ENCODE data around the gene RACK1. TPM values are rescaled to one million over a fixed set of nuclear protein-coding genes. Genes with fewer than 3 reads are reported as not detected.
A peak's percentile ranks its signal among the peaks of the same experiment; 100 is the strongest.

Gene RACK1
- total and polyA plus RNA-seq, 2 of the 13 experiments (the other 11 are each of a cell fraction or from before 2014, with no cell fraction given) = 2,514 to 6,141 TPM

GRCh38 chr5:181223058-181223728 is 20.5 kb downstream of the RACK1 start, which contains the start of gene TRIM41 (continued):
- TF ChIP-seq ZBTB39 (CRISPR knock-in tag; IDR thresholded peaks at IDR 0.05) (0 out of 2 replicates have a peak, but pooled peaks have one; percentile 48), ATF7 (IDR thresholded peaks at IDR 0.05) (no peak), ATF7 (CRISPR knock-in tag; IDR thresholded peaks at IDR 0.05) (no peak), ZNF343 (CRISPR knock-in tag; IDR thresholded peaks at IDR 0.05) (peak; percentile 75; the same call in 1 of the 2 replicates), SPEN (CRISPR knock-in tag; IDR thresholded peaks at IDR 0.05; ENCODE audit: low read depth) (peak; percentile 86; the same call in 1 of the 2 replicates), GABPB1 (CRISPR knock-in tag; IDR thresholded peaks at IDR 0.05) (peak; percentile 97), TARDBP (CRISPR knock-in tag; IDR thresholded peaks at IDR 0.05) (peak; percentile 96), ZNF670 (CRISPR knock-in tag; IDR thresholded peaks at IDR 0.05; ENCODE audit: borderline replicate concordance) (peak; percentile 71), RXRB (CRISPR knock-in tag; IDR thresholded peaks at IDR 0.05; ENCODE audit: borderline replicate concordance) (peak; percentile 53; the same call in 1 of the 2 replicates), KLF9 (CRISPR knock-in tag; IDR thresholded peaks at IDR 0.05; ENCODE audit: low read depth) (0 out of 2 replicates have a peak, but pooled peaks have one; percentile 15), HES4 (CRISPR knock-in tag; IDR thresholded peaks at IDR 0.05; ENCODE audit: borderline replicate concordance) (no peak), CSRNP2 (CRISPR knock-in tag; conservative IDR thresholded peaks at IDR 0.05; ENCODE audit: low read depth) (no peak), REPIN1 (CRISPR knock-in tag; IDR thresholded peaks at IDR 0.05; ENCODE audit: borderline replicate concordance, low read depth) (peak; percentile 93), ELF4 (CRISPR knock-in tag; IDR thresholded peaks at IDR 0.05; ENCODE audit: borderline replicate concordance) (peak; percentile 97), GZF1 (CRISPR knock-in tag; IDR thresholded peaks at IDR 0.05) (no peak), XRCC5 (optimal IDR thresholded peaks at IDR 0.05; ENCODE audit: low read length) (peak; percentile 83), ZSCAN31 (CRISPR knock-in tag; IDR thresholded peaks at IDR 0.05; ENCODE audit: low read depth) (peak; percentile 86), POLR2A (IDR thresholded peaks at IDR 0.05; ENCODE audit: insufficient read depth in 1 of 2, low read depth in 2 of 2, low read length in 2 of 2) (peak in 1 of 2 experiments; percentile 94; a peak in 2 of 4 replicates), IKZF4 (CRISPR knock-in tag; IDR thresholded peaks at IDR 0.05; ENCODE audit: borderline replicate concordance, low read depth, not compliant biosample characterization) (no peak)
- TF ChIP-seq, protein P1, sequence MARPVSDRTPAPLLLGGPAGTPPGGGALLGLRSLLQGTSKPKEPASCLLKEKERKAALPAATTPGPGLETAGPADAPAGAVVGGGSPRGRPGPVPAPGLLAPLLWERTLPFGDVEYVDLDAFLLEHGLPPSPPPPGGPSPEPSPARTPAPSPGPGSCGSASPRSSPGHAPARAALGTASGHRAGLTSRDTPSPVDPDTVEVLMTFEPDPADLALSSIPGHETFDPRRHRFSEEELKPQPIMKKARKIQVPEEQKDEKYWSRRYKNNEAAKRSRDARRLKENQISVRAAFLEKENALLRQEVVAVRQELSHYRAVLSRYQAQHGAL (CRISPR knock-in tag; IDR thresholded peaks at IDR 0.05; ENCODE audit: not compliant biosample characterization) = no peak
- TF ChIP-seq, protein P2, sequence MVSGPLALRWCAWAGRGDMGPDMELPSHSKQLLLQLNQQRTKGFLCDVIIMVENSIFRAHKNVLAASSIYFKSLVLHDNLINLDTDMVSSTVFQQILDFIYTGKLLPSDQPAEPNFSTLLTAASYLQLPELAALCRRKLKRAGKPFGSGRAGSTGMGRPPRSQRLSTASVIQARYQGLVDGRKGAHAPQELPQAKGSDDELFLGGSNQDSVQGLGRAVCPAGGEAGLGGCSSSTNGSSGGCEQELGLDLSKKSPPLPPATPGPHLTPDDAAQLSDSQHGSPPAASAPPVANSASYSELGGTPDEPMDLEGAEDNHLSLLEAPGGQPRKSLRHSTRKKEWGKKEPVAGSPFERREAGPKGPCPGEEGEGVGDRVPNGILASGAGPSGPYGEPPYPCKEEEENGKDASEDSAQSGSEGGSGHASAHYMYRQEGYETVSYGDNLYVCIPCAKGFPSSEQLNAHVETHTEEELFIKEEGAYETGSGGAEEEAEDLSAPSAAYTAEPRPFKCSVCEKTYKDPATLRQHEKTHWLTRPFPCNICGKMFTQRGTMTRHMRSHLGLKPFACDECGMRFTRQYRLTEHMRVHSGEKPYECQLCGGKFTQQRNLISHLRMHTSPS (CRISPR knock-in tag; IDR thresholded peaks at IDR 0.05; ENCODE audit: low read depth) = peak; percentile 28; the same call in 1 of the 2 replicates
- TF ChIP-seq, protein P3, sequence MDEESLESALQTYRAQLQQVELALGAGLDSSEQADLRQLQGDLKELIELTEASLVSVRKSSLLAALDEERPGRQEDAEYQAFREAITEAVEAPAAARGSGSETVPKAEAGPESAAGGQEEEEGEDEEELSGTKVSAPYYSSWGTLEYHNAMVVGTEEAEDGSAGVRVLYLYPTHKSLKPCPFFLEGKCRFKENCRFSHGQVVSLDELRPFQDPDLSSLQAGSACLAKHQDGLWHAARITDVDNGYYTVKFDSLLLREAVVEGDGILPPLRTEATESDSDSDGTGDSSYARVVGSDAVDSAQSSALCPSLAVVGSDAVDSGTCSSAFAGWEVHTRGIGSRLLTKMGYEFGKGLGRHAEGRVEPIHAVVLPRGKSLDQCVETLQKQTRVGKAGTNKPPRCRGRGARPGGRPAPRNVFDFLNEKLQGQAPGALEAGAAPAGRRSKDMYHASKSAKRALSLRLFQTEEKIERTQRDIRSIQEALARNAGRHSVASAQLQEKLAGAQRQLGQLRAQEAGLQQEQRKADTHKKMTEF (CRISPR knock-in tag; IDR thresholded peaks at IDR 0.05) = peak; percentile 94

All from HepG2 (cell line).